Stomach smooth muscle (tissue), 2 donors: ENCODE measurements around the gene TYRO3.
"Not testable (repeated sequence)": the region's sequence is repeated elsewhere in the genome, so short reads cannot be mapped to it uniquely, and the experiment has no call there.

Experiments used
- H3K27ac ChIP-seq: one replicate; pipeline ENCODE4 v1.7.0; 2013; ENCODE audit warnings: mild to moderate bottlenecking, low read length, inconsistent platforms
- H3K27me3 ChIP-seq, 2 donors: one replicate each; pipeline ENCODE4 v1.7.0; 2013; ENCODE audit warnings: low read length in 2 of 2; ENCODE audit not compliant: insufficient read depth in 2 of 2, control insufficient read depth in 1 of 2
- H3K36me3 ChIP-seq, 2 donors: one replicate each; pipeline ENCODE4 v1.7.0; 2013; ENCODE audit warnings: low read length in 2 of 2; ENCODE audit not compliant: control insufficient read depth in 2 of 2, insufficient read depth in 2 of 2
- H3K4me1 ChIP-seq: one replicate; pipeline ENCODE4 v1.7.0; 2013; ENCODE audit warnings: low read length; ENCODE audit not compliant: control insufficient read depth, insufficient read depth
- H3K4me3 ChIP-seq, 2 donors: one replicate each; pipeline ENCODE4 v1.7.0; 2013; ENCODE audit warnings: low read length in 2 of 2
- H3K9ac ChIP-seq, 2 donors: one replicate each; pipeline ENCODE4 v1.7.0; 2013; ENCODE audit warnings: low read length in 2 of 2, mild to moderate bottlenecking in 1 of 2
- H3K9me3 ChIP-seq, 2 donors: one replicate each; pipeline ENCODE4 v1.7.0; 2013; ENCODE audit warnings: low read length in 2 of 2; ENCODE audit not compliant: control insufficient read depth in 2 of 2
- donor health status: healthy.
- donor health status: Pancreatic carcinoma.

TYRO3 gene

GRCh38 chr15:41586531-41587282 is 27.7 kb downstream of the TYRO3 start:
- H3K4me3 ChIP-seq, H3K27ac ChIP-seq, H3K9me3 ChIP-seq, H3K27me3 ChIP-seq, H3K36me3 ChIP-seq, H3K4me1 ChIP-seq, H3K9ac ChIP-seq: not testable (repeated sequence)

GRCh38 chr15:41589018-41589417 is 30.0 kb downstream of the TYRO3 start:
- not testable (repeated sequence) for H3K27me3 ChIP-seq, H3K4me3 ChIP-seq, H3K4me1 ChIP-seq, H3K36me3 ChIP-seq, H3K9me3 ChIP-seq, H3K9ac ChIP-seq, H3K27ac ChIP-seq

GRCh38 chr15:41589571-41589970 is 30.6 kb downstream of the TYRO3 start:
- H3K27ac ChIP-seq, H3K4me1 ChIP-seq, H3K36me3 ChIP-seq, H3K9me3 ChIP-seq, H3K9ac ChIP-seq, H3K27me3 ChIP-seq, H3K4me3 ChIP-seq: not testable (repeated sequence)

GRCh38 chr15:41591217-41591616 is 32.2 kb downstream of the TYRO3 start:
- H3K27me3 ChIP-seq, H3K27ac ChIP-seq, H3K9me3 ChIP-seq, H3K36me3 ChIP-seq, H3K9ac ChIP-seq, H3K4me3 ChIP-seq, H3K4me1 ChIP-seq: not testable (repeated sequence)

GRCh38 chr15:41592718-41593117 is 33.7 kb downstream of the TYRO3 start:
- H3K9me3 ChIP-seq, H3K27ac ChIP-seq, H3K36me3 ChIP-seq, H3K27me3 ChIP-seq, H3K9ac ChIP-seq, H3K4me3 ChIP-seq, H3K4me1 ChIP-seq: not testable (repeated sequence)

- Histone ChIP-seq H3K4me1 (no peaks in the 10 kb centered on the region), H3K9ac (no peak overlapping the region), H3K27ac (no peak overlapping the region), H3K4me3 (no peak overlapping the region), H3K9me3 (no peaks in the 10 kb centered on the region), H3K27me3 (no peaks in the 10 kb centered on the region), H3K36me3 (no peaks in the 10 kb centered on the region)
These were observed 36.1 kb downstream of the TYRO3 start for GRCh38 chr15:41594801-41595746.

- Histone ChIP-seq H3K36me3 (no peaks in the 10 kb centered on the region), H3K4me3 (no peak overlapping the region), H3K9ac (no peak overlapping the region), H3K27ac (no peak overlapping the region), H3K9me3 (no peaks in the 10 kb centered on the region), H3K27me3 (no peaks in the 10 kb centered on the region), H3K4me1 (no peaks in the 10 kb centered on the region)
These were observed 38.0 kb downstream of the TYRO3 start for GRCh38 chr15:41596972-41597371.

DNA sequence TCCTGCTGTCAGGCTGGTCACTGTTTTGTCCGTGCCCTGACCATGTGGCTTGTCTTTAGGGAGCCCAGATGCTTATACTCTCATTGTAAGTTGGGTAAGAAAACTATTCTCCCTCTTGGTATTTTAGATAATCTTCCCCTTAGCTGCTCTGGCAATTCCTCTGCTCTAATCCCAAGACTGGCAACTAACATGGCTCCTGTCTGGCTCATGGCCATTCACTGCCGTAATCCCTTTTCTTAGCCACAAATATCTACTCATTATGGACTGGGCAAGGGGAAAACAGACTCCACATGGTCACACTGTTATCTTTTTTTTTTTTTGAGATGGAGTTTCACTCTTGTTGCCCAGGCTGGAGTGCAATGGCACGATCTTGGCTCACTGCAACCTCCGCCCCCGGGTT is 38.8 kb downstream of the TYRO3 start:
- H3K27ac ChIP-seq = no peak overlapping the region
- no peaks in the 10 kb centered on the region for H3K36me3 ChIP-seq
- H3K27me3 ChIP-seq = no peaks in the 10 kb centered on the region
- H3K9me3 ChIP-seq = no peaks in the 10 kb centered on the region
- no peak overlapping the region for H3K4me3 ChIP-seq
- H3K4me1 ChIP-seq = no peaks in the 10 kb centered on the region
- no peak overlapping the region for H3K9ac ChIP-seq

DNA sequence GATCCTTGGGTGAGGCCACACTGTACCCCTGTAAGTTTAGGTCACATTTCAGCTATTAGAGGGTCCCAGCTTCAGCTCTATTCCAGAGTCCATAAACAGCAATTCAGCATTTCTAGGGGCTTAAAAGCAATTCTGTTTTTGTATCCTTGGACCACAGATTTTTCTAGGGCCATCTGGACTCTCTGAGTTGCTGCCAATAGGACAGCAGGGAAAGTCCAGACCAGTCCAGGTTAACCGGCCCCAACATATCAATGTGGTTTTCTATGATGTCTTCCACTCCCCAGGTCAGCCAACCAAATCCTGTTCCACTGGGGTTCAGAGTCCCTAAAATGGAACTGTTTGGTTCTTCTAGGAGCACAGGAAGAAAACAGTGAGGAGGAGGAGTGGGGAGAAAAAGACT is 40.0 kb downstream of the TYRO3 start:
- no peaks in the 10 kb centered on the region for H3K36me3 ChIP-seq
- no peak overlapping the region for H3K4me3 ChIP-seq
- H3K9ac ChIP-seq = no peak overlapping the region
- H3K9me3 ChIP-seq = no peaks in the 10 kb centered on the region
- no peaks in the 10 kb centered on the region for H3K27me3 ChIP-seq
- H3K4me1 ChIP-seq = peaks cover 5% of the 10 kb centered on the region
- H3K27ac ChIP-seq = no peak overlapping the region

DNA sequence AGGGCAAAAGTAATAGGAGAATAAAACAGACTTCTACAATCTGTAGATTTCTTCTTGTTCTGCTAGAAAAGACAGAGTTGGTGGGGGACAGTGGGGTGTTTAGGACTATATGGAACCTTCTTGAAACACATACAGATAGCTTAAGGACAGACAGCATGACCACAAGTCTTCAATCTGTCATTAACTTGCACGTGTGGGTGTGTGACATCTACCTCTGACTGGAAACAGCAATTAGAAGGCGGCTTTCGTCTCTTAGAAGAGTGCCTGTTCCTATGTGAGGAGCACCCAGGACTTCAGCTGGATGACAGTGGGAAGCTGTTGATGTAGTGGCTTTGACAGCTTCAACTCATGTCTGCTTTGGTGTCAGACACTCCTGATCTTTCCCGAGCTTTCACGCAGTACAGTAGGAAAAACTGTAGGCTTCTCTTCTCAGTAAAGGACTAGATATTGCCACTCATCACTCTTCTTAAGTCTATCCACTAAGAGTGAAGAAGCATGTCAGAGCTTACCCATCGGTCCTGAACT is 44.5 kb downstream of the TYRO3 start:
- peaks cover 8% of the 10 kb centered on the region for H3K4me1 ChIP-seq
- no peak overlapping the region for H3K9ac ChIP-seq
- no peak overlapping the region for H3K4me3 ChIP-seq
- no peaks in the 10 kb centered on the region for H3K36me3 ChIP-seq
- no peaks in the 10 kb centered on the region for H3K27me3 ChIP-seq
- H3K9me3 ChIP-seq = no peaks in the 10 kb centered on the region
- H3K27ac ChIP-seq = no peak overlapping the region
